H1 (cell line): ENCODE measurements around the gene GABRG3. TPM values are rescaled to one million over a fixed set of nuclear protein-coding genes. Genes with fewer than 3 reads are reported as not detected.

Experiments used
- CTCF ChIA-PET: fragments of 300-600 bp; sonication (Branson Sonifier 250); formaldehyde crosslinking; loops from one replicate; lab custom pipeline; 2021; ENCODE audit not compliant: partially characterized antibody; lab: Charles Lee
- POLR2A ChIA-PET: fragments of 300-600 bp; sonication (Branson Sonifier 250); formaldehyde crosslinking; loops from one replicate; lab custom pipeline; 2021; ENCODE audit warnings: inconsistent platforms; ENCODE audit not compliant: partially characterized antibody; lab: Charles Lee
- DNase-seq, 2 experiments: peaks; one replicate each; pipeline versions ENCODE4 v3.0.0 to v3.0.0-alpha.2; 2010 to 2022; ENCODE audit warnings: low spot score in 2 of 2, low read depth in 1 of 2, mixed read lengths in 1 of 2
- FAIRE-seq: peaks from 2 replicates; lab custom pipeline; 2011; peaks lifted over from hg19 to GRCh38; lab: Jason Lieb, UNC
- H2AFZ ChIP-seq: 2 replicates; pipeline ENCODE4 v1.8.1; 2012; ENCODE audit warnings: low read length, inconsistent platforms
- H2AK5ac ChIP-seq: 2 replicates; pipeline ENCODE4 v1.6.1; 2013; ENCODE audit warnings: low read depth, low read length
- H2BK120ac ChIP-seq: replicated peaks from 2 replicates; pipeline ENCODE3; 2013; ENCODE audit warnings: low read depth, low read length, inconsistent platforms
- H2BK12ac ChIP-seq: 2 replicates; pipeline ENCODE4 v1.6.1; 2013; ENCODE audit warnings: low read depth, low read length
- H2BK15ac ChIP-seq: 2 replicates; pipeline ENCODE4 v1.6.1; 2013; ENCODE audit warnings: low read length
- H2BK20ac ChIP-seq: 2 replicates; pipeline ENCODE4 v1.6.1; 2013; ENCODE audit warnings: low read length
- H2BK5ac ChIP-seq: 2 replicates; pipeline ENCODE4 v1.6.1; 2013; ENCODE audit warnings: low read depth, low read length
- H3K14ac ChIP-seq: 2 replicates; pipeline ENCODE4 v1.6.1; 2013; ENCODE audit warnings: inconsistent platforms; ENCODE audit not compliant: insufficient read length
- H3K18ac ChIP-seq: 2 replicates; pipeline ENCODE4 v1.6.1; 2013; ENCODE audit warnings: low read length; ENCODE audit errors: extremely low read depth
- H3K23ac ChIP-seq: 2 replicates; pipeline ENCODE4 v1.6.1; 2013; ENCODE audit warnings: inconsistent platforms; ENCODE audit not compliant: insufficient read length
- H3K23me2 ChIP-seq: 2 replicates; pipeline ENCODE4 v1.6.1; 2013; ENCODE audit warnings: low read depth, low read length
- H3K27ac ChIP-seq: 2 replicates; pipeline ENCODE4 v1.6.1; 2011; ENCODE audit warnings: low read depth, low read length, inconsistent platforms
- H3K27me3 ChIP-seq, 4 experiments: replicated peaks in 1 of 4; 1 replicate in 1 of 4; 2 replicates in 3 of 4; pipeline versions ENCODE4 v1.6.1 to v1.8.1; 2011 to 2013; ENCODE audit warnings: low read length in 3 of 4, mild to moderate bottlenecking in 3 of 4, inconsistent platforms in 2 of 4, mixed read lengths in 2 of 4, moderate library complexity in 1 of 4; ENCODE audit not compliant: control insufficient read depth in 3 of 4, insufficient read depth in 3 of 4; ENCODE audit errors: extremely low read depth in 1 of 4
- H3K36me3 ChIP-seq, 4 experiments: 2 replicates each; pipeline versions ENCODE4 v1.6.1 to v1.8.1; 2011 to 2013; ENCODE audit warnings: mild to moderate bottlenecking in 4 of 4, low read length in 3 of 4, moderate library complexity in 2 of 4, control low read depth in 1 of 4, inconsistent platforms in 1 of 4; ENCODE audit not compliant: insufficient read depth in 4 of 4, control insufficient read depth in 2 of 4
- H3K4ac ChIP-seq: replicated peaks from 2 replicates; pipeline ENCODE3; 2013; ENCODE audit warnings: low read length, low read depth, mixed read lengths, inconsistent platforms; ENCODE audit not compliant: insufficient read length
- H3K4me1 ChIP-seq, 4 experiments: replicated peaks in 1 of 4; 1 replicate in 1 of 4; 2 replicates in 3 of 4; pipeline versions ENCODE4 v1.6.1 to v1.8.1; 2011 to 2013; ENCODE audit warnings: low read length in 3 of 4, inconsistent platforms in 2 of 4, mixed read lengths in 1 of 4; ENCODE audit not compliant: insufficient read depth in 4 of 4, control insufficient read depth in 3 of 4
- H3K4me2 ChIP-seq, 2 experiments: 2 replicates each; pipeline versions ENCODE4 v1.6.1 to v1.8.1; 2011 to 2013; ENCODE audit warnings: low read depth in 2 of 2, low read length in 2 of 2, control low read depth in 1 of 2, inconsistent platforms in 1 of 2, mild to moderate bottlenecking in 1 of 2; ENCODE audit not compliant: insufficient read depth in 1 of 2
- H3K4me3 ChIP-seq, 4 experiments: fragments of 200-600, 300-600 bp in 1 of 4; sonication (generic), shearing (Covaris generic), sonication (Bioruptor Twin) in 1 of 4; 2 replicates each; pipeline versions ENCODE4 v1.5.1 to v1.8.1; 2011 to 2016; ENCODE audit warnings: low read length in 4 of 4, low read depth in 3 of 4, control low read depth in 2 of 4, inconsistent platforms in 2 of 4, mild to moderate bottlenecking in 2 of 4, mixed read lengths in 1 of 4, moderate library complexity in 1 of 4; ENCODE audit not compliant: insufficient read depth in 2 of 4; ENCODE audit errors: extremely low read depth in 1 of 4
- H3K56ac ChIP-seq: replicated peaks from 2 replicates; pipeline ENCODE3; 2013; ENCODE audit warnings: low read depth, mild to moderate bottlenecking, mixed read lengths, low read length, inconsistent platforms; ENCODE audit not compliant: insufficient read length
- H3K79me1 ChIP-seq: 2 replicates; pipeline ENCODE4 v1.6.1; 2013; ENCODE audit warnings: low read depth, low read length, control low read depth
- H3K79me2 ChIP-seq, 2 experiments: 2 replicates each; pipeline versions ENCODE4 v1.6.1 to v1.8.1; 2012 to 2013; ENCODE audit warnings: low read length in 2 of 2, mild to moderate bottlenecking in 2 of 2, inconsistent platforms in 1 of 2; ENCODE audit not compliant: insufficient read depth in 2 of 2, control insufficient read depth in 1 of 2
- H3K9ac ChIP-seq, 4 experiments: replicated peaks in 1 of 4; 1 replicate in 1 of 4; 2 replicates in 3 of 4; pipeline versions ENCODE4 v1.6.1 to v1.8.1; 2011 to 2013; ENCODE audit warnings: low read depth in 3 of 4, low read length in 3 of 4, control low read depth in 2 of 4, mild to moderate bottlenecking in 2 of 4, moderate library complexity in 2 of 4, inconsistent platforms in 1 of 4; ENCODE audit errors: extremely low read depth in 1 of 4
- H3K9me3 ChIP-seq, 2 experiments: 2 replicates each; pipeline versions ENCODE4 v1.6.1 to v1.8.1; 2012 to 2013; ENCODE audit warnings: mild to moderate bottlenecking in 2 of 2, moderate library complexity in 2 of 2, control low read depth in 1 of 2, inconsistent platforms in 1 of 2, low read depth in 1 of 2, low read length in 1 of 2, mixed read lengths in 1 of 2; ENCODE audit not compliant: insufficient read depth in 2 of 2
- H4K20me1 ChIP-seq, 2 experiments: replicated peaks in 1 of 2; 2 replicates each; pipeline versions ENCODE3 to v1.8.1; 2011 to 2013; ENCODE audit warnings: inconsistent platforms in 2 of 2, low read length in 2 of 2, mild to moderate bottlenecking in 1 of 2; ENCODE audit not compliant: insufficient read depth in 2 of 2, control insufficient read depth in 1 of 2
- H4K5ac ChIP-seq: 2 replicates; pipeline ENCODE4 v1.6.1; 2013; ENCODE audit warnings: low read length, low read depth, mixed read lengths, inconsistent platforms; ENCODE audit not compliant: insufficient read length
- H4K8ac ChIP-seq: 2 replicates; pipeline ENCODE4 v1.8.0; 2013; ENCODE audit warnings: mild to moderate bottlenecking, moderate library complexity, low read length, inconsistent platforms; ENCODE audit not compliant: insufficient read depth; ENCODE audit errors: extremely low read depth
- H4K91ac ChIP-seq: replicated peaks from 2 replicates; pipeline ENCODE3; 2013; ENCODE audit warnings: low read length, mixed read lengths, inconsistent platforms; ENCODE audit not compliant: insufficient read length
- E2F6 ChIP-seq: IDR thresholded peaks from 2 replicates; pipeline ENCODE4 v1.6.1; 2012; ENCODE audit warnings: inconsistent platforms
- SRF ChIP-seq: IDR thresholded peaks from 2 replicates; pipeline ENCODE4 v1.6.1; 2011; ENCODE audit warnings: mild to moderate bottlenecking, low read depth, low read length, moderate library complexity
- TAF7 ChIP-seq: optimal IDR thresholded peaks from 2 replicates; pipeline ENCODE3; 2011; ENCODE audit warnings: low read depth, mild to moderate bottlenecking, inconsistent platforms, low read length, moderate library complexity, borderline replicate concordance
- ZNF274 ChIP-seq: IDR thresholded peaks from 2 replicates; pipeline ENCODE4 v1.7.0; 2012; ENCODE audit warnings: low read length, borderline replicate concordance; ENCODE audit errors: extremely low read depth
- WGBS, 2 experiments: shearing (Covaris generic) in 1 of 2; methylation state at CpG; one replicate each; pipeline versions ENCODE4 v1.1.6 to v1.1.7; 2013 to 2015; ENCODE audit warnings: low lambda C conversion rate in 2 of 2, mixed read lengths in 2 of 2, inconsistent platforms in 1 of 2, low coverage in 1 of 2, missing lambda C conversion rate in 1 of 2; ENCODE audit not compliant: insufficient replicate concordance in 2 of 2, insufficient coverage in 1 of 2, insufficient read length in 1 of 2; ENCODE audit errors: extremely low coverage in 1 of 2, missing lambda C conversion rate in 1 of 2; 5-methylcytosine and 5-hydroxymethylcytosine counted together
- polyA plus RNA-seq, 7 experiments: library from polyadenylated mRNA; depleted of rRNA in 3 of 7; stranded (reverse) in 5 of 7; unstranded in 2 of 7; fragments of >200 nt in 5 of 7; fragments of 200-250 nt in 2 of 7; gene quantifications; 1 replicate in 5 of 7; 2 replicates in 1 of 7; 4 replicates in 1 of 7; pipeline versions ENCODE4 v1.2.1 to v1.2.3, GENCODE V29; 2011 to 2013; ENCODE audit warnings: missing spikeins in 2 of 7, mixed read lengths in 2 of 7
- total RNA-seq: library from RNA; stranded (reverse); fragmentation: NEBNext Ultra II Directional; extraction: Animal tissue kit (Norgen Biotek cat#: 25700); gene quantifications from 2 replicates; pipeline ENCODE4 v1.2.1, GENCODE V29; 2021

Gene GABRG3
- total and polyA plus RNA-seq, 2 of the 8 experiments (the other 6 are each of a cell fraction or from before 2014, with no cell fraction given): 0.17 to 0.80 TPM

GRCh38 chr15:27260523-27260922 is 289.5 kb downstream of the GABRG3 start:
- Histone ChIP-seq H2BK20ac (no peak overlapping the region), H3K18ac (no peak overlapping the region), H3K4me1 (peaks cover 0 to 8% (median 3%) of the 10 kb centered on the region in 4 experiments; a peak in 6 of 7 replicates), H3K9ac (no peak overlapping the region), H3K9me3 (no peaks in the 10 kb centered on the region), H3K79me2 (no peaks in the 10 kb centered on the region), H3K56ac (no peak overlapping the region), H3K27ac (no peak overlapping the region), H2AK5ac (no peak overlapping the region), H2BK12ac (no peak overlapping the region), H2BK120ac (no peak overlapping the region), H3K23me2 (peaks cover 3% of the 10 kb centered on the region; the same call in 1 of the 2 replicates), H2BK5ac (no peak overlapping the region), H3K79me1 (no peaks in the 10 kb centered on the region), H4K5ac (no peak overlapping the region), H2AFZ (no peak overlapping the region), H3K14ac (no peak overlapping the region), H3K4me2 (no peak overlapping the region), H3K4ac (no peak overlapping the region), H3K23ac (no peak overlapping the region), H3K36me3 (no peaks in the 10 kb centered on the region), H4K91ac (no peak overlapping the region), H4K8ac (no peak overlapping the region), H3K27me3 (no peaks in the 10 kb centered on the region; a peak in 2 of 7 replicates), H4K20me1 (no peaks in the 10 kb centered on the region), H3K4me3 (no peak overlapping the region), H2BK15ac (no peak overlapping the region)
- 76% methylated on average over 4 of the region's 4 CpGs; no CpG with 5 or more reads in 1 of the 2 experiments for WGBS, 2 experiments
- TF ChIP-seq SRF (no peak), E2F6 (no peak), TAF7 (no peak), ZNF274 (no peak)
- DNase-seq (no peak), FAIRE-seq (no peak)
- ChIA-PET CTCF (no interaction called here), POLR2A (no interaction called here)
